NAMALWA (cell line): ENCODE results near the gene TTC27.
"Not testable (repeated sequence)": the region's sequence is repeated elsewhere in the genome, so short reads cannot be mapped to it uniquely, and the experiment has no call there.

ENCODE experiments used
- DNase-seq: peaks from one replicate; pipeline ENCODE4 v3.0.0-alpha.2; 2015; ENCODE audit warnings: low spot score

The TTC27 gene

GRCh38 chr2:32627814-32628579, at the start of gene TTC27:
Gene TTC27, plus strand, starts transcription at chr2:32628050. Its CDS starts 243 bp downstream, at chr2:32628293.
- DNase-seq = peak; percentile 97

- peak; percentile 70 for DNase-seq
Measured at GRCh38 chr2:32591669-32592463, 36.0 kb upstream of the TTC27 start.

- no peak for DNase-seq
Measured at GRCh38 chr2:32594573-32594972, 33.3 kb upstream of the TTC27 start.

- no peak for DNase-seq
Measured at GRCh38 chr2:32611366-32611765, 16.5 kb upstream of the TTC27 start.

- no peak for DNase-seq
Measured at GRCh38 chr2:32611771-32612170, 16.1 kb upstream of the TTC27 start.

- no peak for DNase-seq
Measured at GRCh38 chr2:32614084-32614483, 13.8 kb upstream of the TTC27 start.

- DNase-seq = no peak
Measured at GRCh38 chr2:32617599-32618189, 10.2 kb upstream of the TTC27 start.

- DNase-seq = no peak
Measured at GRCh38 chr2:32622570-32623310, 5.1 kb upstream of the TTC27 start.

- no peak for DNase-seq
Measured at GRCh38 chr2:32623311-32623706, 4.5 kb upstream of the TTC27 start.

- no peak for DNase-seq
Measured at GRCh38 chr2:32624812-32625211, 3.0 kb upstream of the TTC27 start.

GRCh38 chr2:32626639-32627221, 1.1 kb upstream of the TTC27 start:
- DNase-seq = no peak

- no peak for DNase-seq
Measured at GRCh38 chr2:32627441-32627813, 423 bp upstream of the TTC27 start.

- DNase-seq = no peak
Measured at GRCh38 chr2:32632089-32632488, 4.2 kb downstream of the TTC27 start.

- no peak for DNase-seq
Measured at GRCh38 chr2:32633040-32633439, 5.2 kb downstream of the TTC27 start.

GRCh38 chr2:32638548-32638947, 10.7 kb downstream of the TTC27 start:
- DNase-seq = not testable (repeated sequence)

- no peak for DNase-seq
Measured at GRCh38 chr2:32641180-32641579, 13.3 kb downstream of the TTC27 start.

- DNase-seq = no peak
Measured at GRCh38 chr2:32647180-32647651, 19.4 kb downstream of the TTC27 start.

- DNase-seq = no peak
Measured at GRCh38 chr2:32652555-32653209, 24.8 kb downstream of the TTC27 start.

- DNase-seq = no peak
Measured at GRCh38 chr2:32656069-32656468, 28.2 kb downstream of the TTC27 start.

GRCh38 chr2:32663864-32664263, 36.0 kb downstream of the TTC27 start:
- DNase-seq = no peak

- no peak for DNase-seq
Measured at GRCh38 chr2:32666704-32667103, 38.9 kb downstream of the TTC27 start.
